GM19463 (cell line): ENCODE data around the gene NPAS3.

Experiments used
- ATAC-seq: cut with Tn5 transposase; IDR thresholded peaks from one replicate; pipeline ENCODE4 v1.9.1; 2021; ENCODE audit warnings: mild to moderate bottlenecking, moderate library complexity; ENCODE audit not compliant: unreplicated experiment

NPAS3 gene

DNA sequence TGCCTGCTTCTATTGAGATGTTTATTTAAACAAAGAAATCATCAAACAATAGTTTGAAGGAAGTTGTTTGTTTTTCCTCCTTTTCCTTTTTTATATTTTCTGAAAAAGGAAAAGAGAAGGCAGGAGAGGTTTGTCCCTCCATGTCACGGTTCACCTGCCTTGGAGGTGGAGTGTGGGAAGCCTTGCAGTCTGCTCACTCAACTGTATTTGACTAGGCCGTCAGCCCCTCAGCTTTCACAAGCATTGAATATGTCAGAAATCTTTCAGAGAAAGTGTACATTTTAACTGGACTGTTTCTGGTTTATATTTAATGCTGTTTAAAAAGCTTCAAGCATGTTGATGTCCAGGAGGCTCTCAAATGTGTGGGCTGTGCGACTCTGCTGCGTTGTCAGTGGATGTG is 370.4 kb downstream of the NPAS3 start:
- no peak for ATAC-seq

DNA sequence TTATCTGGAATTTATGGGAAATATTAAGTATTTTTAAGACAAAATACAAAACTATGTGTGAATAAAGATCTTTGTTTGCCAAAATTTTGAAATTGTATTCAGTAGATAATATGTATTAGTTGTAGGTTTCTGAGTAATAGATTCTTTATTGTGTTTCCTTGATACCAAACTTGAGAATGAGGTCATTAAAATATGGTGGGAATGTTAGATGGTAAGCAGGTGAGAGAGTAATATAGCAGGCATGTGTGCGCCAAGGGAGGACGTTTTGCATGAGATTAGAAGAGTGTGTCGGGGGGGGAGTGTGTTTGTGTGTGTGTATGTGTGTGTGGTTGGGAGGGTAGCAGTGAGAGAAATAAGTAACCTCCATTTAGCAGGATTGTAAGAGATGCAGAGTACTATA is 376.5 kb downstream of the NPAS3 start:
- ATAC-seq, result no peak

DNA sequence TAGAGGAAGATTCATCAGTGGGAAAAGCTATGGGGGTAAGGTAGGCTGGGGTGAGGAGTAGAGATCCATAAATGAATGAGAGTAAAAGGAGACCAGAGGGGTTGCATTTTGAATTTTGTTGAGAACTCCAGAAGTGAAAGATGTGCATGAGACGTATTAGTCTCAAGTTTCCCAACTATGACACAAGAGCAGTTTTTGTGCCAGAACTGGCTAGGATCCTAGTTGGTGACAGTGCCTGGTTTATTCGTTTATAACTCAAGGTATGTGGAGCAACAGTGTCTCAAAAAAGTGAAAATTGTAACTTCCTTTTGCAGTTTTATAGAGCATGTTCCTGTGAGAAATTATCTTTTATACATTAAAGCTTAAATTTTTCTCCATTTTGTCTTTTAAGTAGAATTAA is 377.0 kb downstream of the NPAS3 start:
- no peak for ATAC-seq

DNA sequence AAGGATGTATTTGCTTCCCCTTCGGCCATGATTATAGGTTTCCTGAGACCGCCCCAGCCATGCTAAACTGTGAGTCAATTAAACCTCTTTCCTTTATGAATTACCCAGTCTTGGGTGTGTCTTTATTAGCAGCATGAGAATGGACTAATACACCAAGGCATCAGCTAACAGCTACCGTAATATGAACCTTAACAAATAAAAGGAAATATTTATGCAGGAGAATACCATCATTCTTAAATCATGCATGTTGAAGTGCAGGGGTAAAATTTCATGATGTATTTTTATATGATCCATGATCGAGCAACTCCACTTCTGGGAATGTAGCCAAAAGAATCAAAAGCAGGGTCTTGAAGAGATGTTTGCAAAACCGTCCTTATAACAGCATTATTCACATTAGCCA is 379.0 kb downstream of the NPAS3 start:
- no peak for ATAC-seq

DNA sequence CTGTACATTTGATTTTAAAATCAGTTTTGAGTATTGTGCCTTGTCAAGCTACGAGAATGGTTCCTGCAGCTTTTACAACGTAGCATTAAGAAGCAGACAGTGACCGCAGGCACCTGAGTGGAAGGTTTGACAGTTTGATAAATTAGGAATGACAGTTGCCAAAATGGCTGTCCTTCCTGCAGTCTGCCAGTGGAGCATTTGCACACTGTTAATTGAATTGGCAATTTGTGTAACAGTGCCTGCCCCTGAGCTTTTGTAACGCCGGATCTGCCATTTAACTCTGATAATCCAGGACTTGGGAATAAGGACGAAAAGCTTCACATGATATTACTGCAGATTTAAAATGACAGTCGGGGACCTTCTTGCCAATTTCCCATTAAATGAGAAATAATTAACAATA is 385.3 kb downstream of the NPAS3 start:
- ATAC-seq, result no peak

DNA sequence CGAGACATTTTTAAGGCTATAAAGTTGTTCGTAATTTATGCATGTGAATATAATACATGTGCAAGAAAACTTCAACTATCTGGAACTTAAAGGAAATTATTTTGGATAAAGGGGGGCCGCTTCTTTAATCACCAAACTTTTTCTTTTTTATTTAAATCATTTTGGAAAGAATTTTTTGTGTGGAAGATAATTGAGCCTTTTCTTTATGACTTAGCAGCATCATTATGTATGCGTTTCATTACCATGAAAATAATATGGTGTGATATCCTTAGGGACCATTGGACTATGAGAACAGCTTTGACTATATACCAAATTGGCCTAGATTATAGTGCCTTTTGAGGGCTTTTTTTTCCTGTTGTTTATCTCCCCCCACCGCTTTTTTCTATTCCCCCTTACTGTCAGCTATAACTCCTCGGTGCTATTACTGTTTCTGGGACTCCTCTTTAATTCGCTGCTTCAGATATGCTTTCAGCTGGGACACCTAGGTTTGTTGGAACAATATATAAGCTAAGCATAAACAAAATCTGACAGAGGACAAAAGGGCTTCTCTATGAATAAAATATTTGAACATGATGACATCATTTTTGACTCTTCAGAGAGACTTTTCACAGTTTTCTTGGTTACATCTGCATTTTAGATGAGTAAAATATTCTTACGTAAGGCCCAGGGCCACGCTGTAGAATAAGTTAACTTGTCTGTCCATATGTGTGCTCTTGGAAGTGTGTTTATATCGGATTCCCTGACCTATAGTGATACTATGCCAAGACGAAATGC is 392.7 kb downstream of the NPAS3 start:
- ATAC-seq, result no peak

DNA sequence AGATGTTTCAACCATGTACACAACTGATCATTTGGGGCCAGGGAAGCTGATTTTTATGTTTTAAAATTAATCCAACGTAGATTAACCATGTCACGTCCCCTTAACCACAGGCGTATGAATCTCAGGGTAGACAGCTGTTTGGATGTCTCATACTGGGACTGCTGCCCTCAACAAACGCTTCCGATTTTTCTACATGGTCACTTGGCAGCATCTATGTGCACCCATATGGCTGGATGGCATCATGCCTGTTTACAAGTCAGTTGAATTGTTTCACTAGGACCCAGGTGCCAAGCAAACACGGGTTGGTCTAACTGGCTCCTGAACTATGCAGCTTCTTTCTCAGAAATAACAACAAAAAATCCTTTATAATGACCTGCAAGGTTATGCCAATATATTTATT is 393.8 kb downstream of the NPAS3 start:
- ATAC-seq, result no peak

DNA sequence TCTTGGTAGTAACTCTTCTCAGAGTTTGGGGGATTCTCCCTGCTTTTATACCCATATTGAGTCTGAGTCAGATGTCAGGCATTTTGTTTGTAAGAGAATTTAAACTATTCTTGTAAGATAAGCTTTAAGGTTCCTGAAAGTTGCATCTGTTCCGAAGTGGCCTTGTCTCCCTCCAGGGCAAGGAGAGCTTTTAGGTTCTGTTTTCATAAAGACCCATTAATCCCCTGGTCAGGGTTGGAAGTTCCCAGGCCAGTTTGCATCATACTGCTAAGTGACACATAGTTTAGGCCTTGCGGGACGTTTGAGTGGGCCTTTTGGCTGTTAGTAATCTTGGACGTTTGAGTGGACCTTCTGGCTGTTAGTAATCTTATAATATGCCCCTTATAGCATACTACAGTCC is 396.7 kb downstream of the NPAS3 start:
- ATAC-seq, result no peak

DNA sequence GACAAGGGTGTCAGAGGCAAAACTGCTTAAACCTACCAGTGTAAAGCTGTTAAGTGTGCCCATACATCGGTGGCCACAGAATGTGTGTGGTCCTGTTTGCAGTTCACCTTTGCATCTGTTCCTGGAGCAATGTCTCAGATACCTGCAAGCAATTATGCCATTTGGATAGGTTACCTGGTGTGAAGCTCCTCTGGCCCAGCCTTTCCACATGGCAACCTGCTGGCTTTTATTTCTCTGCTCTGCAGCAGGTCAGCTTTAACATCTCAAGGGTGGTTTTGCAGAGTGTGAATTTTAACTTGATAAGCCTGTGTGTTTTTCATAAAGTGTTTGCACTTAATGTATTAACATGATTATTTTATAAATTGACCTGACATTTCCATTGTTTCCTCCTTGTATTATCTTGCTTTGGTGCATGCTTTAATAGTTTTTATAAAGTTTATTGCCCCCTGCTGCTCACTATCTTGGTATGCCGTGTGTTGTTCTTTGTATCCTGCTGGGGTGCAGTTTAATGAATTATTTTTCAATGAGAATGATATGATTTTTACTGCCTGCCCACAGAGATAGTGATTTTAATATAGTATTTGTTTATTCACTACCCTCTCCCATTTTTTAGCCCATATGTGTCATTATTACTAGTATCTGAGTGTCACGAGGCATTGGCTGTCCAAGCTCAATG is 403.8 kb downstream of the NPAS3 start:
- no peak for ATAC-seq

DNA sequence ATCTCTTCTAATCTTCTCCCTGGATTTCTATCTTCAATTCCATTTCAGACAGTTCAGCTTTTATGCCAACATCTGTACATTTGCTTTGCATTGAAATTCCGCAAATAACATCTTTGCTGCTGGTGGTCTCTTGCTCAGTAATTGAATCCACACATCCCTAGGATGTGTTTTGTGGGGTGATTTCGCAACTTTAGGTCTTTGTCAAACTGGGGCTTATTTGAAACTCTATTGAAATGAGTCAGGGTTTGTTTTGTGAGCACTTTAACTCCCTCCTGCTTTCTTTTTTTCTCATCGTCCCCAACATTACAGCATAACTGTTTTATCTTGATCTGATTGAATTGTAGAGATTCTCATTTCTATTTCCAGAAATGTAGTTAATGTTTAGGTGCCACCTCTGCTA is 404.3 kb downstream of the NPAS3 start:
- ATAC-seq, result no peak

DNA sequence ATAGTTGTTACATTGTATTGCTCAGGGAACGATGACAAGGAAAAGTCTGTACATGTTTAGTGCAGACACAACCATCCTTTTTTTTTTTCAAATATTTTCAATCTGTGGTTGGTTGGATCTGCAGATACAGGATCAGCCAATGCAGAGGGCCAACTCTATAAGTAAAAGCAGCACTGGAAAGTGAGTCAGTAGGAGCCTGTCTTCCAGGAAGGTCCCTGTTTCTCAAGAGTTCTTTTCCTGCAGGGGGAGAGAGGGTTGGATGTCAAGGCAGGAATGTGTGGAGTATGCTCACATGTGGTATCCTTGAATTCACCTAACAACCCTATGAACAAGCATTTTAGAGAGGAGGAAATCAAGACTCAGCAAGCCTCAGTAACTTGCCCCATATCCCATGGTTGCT is 409.1 kb downstream of the NPAS3 start:
- no peak for ATAC-seq

DNA sequence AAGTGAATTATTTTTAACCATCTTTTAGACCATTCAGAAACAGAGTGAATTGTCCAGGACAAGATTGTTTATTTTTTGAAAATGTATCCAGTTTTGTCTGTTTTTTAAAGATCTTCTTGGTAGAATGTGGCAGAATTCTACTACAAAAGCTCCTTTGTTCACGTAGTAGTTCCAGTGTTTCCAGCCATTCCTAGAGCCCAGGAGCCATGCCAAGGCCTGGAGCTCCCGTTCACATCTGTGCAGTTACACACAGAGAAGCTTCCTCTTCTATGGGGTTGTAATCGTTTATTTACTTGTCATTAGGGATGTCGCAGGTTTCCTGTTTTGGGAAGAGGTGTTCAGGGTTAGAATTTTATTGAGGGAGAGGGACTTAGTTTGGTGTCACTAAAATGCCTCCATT is 409.8 kb downstream of the NPAS3 start:
- ATAC-seq, result no peak

DNA sequence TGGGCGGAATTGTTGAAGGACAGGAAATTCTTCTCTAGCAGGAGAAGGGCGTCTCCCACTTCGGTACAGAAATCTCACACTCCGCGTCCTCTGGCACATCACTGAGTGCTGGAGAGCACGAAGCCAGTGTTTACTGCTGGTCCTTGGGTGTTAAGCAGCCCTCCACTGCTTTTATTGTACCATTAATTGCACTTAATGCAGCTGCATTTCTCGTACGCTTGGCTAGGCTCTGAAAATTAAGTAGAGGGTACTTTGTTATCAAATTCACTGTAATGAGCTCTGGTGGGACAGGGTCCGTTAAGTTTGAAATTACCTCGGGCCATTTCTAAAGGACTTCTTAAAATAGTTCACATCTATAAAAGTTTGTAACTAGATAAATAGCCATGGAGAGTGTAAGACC is 411.2 kb downstream of the NPAS3 start:
- no peak for ATAC-seq

DNA sequence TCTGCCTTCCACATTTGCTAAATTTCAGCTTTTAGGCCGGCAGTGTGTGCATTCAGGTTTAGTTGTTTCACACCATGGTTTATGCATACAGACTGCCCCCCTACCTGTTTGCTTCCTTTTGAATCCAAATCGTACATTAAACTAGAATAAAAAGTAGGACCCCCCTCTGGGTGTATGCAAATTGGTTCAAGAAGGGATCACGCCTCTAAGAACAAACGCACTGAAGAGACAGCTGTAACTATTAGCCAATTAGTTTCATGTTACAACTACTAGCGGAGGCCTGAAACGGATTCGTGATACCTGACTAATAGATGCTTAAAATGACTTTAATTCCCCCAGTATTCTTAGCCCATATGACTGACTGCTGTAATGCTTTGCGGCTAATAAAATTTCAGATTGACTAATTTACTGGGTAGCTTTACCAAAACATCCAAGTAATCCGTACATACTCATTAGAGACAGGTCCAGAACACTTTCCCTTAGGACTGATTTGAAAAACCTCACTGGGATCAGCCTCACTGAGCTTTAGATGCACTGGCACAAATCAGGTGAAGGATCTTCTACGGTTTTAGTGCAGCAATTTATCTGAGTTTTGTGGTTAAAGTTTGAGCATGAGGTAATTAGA is 411.8 kb downstream of the NPAS3 start:
- ATAC-seq, result no peak

DNA sequence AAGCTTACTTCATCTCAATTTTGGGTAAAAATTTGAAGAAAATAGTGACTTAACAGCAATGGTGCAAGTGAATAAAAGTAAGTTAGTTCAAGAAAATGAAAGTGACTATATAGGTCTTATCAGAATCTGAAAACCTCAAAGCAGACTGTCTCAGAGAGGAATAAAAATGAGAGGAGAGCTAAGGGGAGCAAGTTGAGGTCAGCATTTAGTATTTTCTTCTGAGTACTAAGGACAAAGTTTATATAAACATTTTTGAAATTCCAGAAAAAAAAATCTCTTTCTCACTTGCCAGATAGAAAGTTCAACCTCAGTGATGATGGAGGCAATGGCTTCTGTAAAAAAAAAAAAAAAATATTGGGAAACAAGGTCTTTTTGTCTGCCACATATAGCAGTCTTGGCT is 414.1 kb downstream of the NPAS3 start:
- no peak for ATAC-seq

DNA sequence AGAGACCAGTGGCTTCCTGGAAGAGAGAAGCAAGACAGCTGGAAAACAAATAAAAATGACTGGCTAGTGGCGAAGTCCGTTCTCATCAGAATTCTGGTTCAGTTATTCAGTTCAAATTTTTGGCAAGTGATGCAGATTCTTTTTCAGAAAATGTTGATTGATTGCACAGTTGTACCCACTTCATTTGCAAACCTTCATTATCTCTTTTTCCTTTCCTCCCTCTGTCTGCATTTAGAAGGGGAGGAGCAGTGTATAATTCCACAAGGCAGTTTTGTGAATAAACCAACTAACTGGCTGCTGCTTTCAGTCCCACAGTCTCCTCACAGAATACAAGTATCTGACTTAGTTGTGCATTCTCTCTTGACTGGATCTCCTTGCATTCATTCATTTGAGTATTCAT is 417.5 kb downstream of the NPAS3 start:
- no peak for ATAC-seq

DNA sequence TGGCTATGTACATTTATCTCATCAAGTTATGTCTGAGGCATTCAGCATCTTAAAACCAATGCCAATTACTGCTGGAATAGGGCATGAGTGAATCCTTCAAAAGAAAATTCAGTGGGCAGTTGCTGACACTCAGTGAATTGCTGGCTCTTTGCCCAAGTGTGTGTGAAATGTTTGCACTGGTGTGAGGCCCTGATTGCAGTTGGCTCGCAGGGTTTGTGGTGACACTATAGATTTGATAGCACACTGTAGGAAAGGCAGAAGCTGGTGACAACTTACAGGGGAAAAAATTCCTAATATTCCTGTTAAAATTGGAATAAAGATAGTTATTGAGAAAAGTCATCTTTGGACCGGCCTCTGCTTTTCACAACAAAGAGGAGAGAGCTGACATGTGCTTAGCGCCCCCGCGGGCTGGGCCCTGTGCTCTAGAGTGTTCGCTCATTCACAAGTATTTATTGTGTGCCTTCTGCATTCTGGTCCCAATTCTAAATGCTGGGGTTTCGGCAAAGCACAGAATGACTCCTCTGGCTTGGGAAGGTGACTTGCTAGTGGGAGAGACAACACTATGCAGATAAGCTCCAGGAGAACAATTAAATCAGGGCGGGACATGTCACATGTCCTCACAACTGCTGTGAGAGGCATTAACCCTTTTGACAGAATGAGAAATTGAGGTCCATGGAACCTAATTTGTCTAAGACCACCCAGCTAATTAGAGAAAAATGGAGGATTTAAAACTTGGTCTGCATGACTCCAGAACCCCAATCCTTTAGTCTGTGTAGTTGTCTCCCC is 418.7 kb downstream of the NPAS3 start:
- no peak for ATAC-seq

DNA sequence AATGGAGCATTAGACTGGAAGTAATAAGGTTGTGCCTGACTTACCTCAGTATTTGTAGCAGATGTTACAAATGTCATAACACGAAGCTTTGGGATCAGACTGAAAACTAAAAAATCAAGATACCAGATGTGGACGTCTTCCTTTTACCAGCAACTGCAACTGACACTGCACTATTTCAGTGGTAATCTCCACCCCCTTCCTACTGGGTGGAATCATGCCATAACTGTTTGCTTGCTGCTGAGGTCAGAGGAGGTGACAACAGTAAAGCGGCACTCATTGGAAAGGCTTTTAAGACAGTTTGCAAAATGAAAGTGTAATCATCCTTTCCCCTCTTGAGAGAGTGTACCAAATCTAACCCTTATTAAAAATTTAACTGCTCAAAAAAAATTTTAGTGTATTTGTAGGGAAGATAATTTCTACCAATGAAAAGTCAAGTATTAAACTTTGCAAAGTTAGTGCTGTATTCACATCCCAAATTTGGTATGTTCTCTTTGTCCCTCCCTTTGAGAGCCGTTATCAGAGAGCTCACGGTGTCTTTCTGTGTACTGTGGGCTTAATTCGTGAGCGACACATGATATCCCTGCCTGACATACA is 420.7 kb downstream of the NPAS3 start:
- no peak for ATAC-seq

DNA sequence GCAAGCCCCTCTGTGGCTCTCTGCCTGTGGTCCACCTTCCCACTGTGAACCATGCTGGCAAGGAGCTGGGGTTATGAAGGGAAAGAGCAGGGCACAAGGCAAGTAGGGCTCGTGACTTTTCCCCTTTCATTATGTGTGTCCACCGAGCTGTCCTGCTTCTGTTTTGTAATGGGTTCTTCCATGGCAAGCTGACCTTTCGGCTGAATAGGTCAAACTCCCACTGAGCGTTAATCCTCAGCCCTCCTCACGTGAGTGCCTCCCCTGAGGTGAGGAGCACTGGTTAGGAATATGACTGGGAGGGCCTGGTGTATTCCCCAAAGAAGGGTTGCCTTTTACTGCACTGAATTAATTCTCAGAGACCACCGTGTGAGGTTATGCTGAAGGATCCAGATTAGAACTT is 424.3 kb downstream of the NPAS3 start:
- ATAC-seq, result no peak

DNA sequence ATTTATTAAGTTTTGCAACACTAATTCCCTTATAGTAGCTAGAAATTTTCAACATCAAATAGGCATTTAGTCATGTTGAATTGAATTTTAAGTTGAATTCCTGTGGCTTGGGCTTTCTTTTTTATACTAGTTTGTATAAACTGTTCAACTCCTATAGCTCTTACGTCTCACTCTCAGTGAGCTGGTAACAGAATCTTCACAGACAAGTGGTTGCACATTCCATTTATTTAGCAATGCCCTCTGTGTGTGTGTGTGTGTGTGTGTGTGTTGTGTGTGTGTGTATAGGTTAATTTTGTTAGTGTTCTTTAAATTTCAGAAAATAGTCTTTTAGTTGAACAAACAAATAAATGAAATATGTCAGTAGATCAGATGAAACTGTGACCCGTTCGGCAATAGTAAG is 425.0 kb downstream of the NPAS3 start:
- no peak for ATAC-seq

DNA sequence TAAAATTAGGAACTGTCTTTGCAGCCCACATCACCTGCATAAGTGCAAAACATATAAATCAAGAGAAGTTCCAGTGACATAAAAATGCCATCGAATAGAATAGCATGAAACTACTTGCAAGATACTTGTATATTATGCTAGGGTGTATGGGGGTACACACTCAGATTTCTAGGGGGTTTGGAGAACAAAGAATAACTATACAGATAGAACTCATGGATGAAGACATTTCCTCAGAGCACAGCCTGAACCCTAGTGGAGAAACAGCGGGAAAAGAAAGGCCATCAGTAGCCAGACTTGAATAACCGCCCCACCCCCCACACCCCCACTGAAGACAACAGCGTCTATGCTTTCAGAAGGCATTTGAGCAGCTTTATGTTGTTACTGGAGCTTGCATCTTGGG is 425.8 kb downstream of the NPAS3 start:
- ATAC-seq, result no peak
